ENCODE data around the gene ACO2. TPM values are rescaled to one million over a fixed set of nuclear protein-coding genes. Genes with fewer than 3 reads are reported as not detected.

ACO2 gene
- total RNA-seq, 2 experiments from 2014 or later, result 61.5 to 107 TPM

DNA sequence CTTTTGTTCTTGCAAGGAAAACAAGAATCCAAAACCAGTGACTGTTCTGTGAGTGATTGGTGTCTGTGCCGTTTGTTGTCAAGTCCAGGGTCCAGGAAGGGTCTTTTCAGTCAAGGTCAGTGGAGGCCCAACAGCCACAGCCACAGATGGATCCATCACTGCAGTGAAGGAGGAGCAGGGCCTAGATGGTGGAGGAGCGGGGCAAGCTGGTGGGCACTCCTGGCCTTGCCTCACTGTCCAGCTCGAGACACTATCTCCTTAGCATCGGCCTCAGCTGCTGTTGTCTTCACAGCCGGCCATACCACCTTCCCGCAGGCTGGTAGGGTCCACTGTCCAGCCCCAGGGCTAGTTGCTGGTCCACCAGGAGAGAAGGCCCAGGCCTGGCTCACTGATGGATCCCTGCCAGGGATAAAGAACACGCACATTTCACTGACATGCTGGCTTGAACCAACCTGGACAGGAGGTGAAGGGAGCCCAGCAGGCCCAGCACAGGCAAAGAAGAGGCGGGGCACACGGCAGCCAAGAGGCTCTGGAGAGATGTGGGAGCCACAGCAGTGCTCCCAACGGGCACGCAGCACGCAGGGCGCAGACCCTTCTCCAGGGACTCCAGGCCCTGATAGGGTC is 60.1 kb downstream of the ACO2 start:
- Histone ChIP-seq H3K27ac (ENCODE audit: low read depth, low read length, poor library complexity, severe bottlenecking) (no peak overlapping the region), H3K79me2 (ENCODE audit: insufficient read depth, low read depth, low read length) (no peaks in the 10 kb centered on the region), H3K4me1 (ENCODE audit: insufficient read depth, low read length, poor library complexity, severe bottlenecking) (no peaks in the 10 kb centered on the region), H3K9me2 (ENCODE audit: insufficient read depth, low read length) (no peaks in the 10 kb centered on the region), H2AFZ (ENCODE audit: low read length) (no peak overlapping the region), H4K20me1 (ENCODE audit: insufficient read depth, low read length) (no peaks in the 10 kb centered on the region), H3K4me3 (ENCODE audit: low read depth, low read length, poor library complexity, severe bottlenecking) (no peak overlapping the region), H3K36me3 (ENCODE audit: insufficient read depth, low read length) (peaks cover 98% of the 10 kb centered on the region), H3K9me3 (ENCODE audit: low read length) (no peaks in the 10 kb centered on the region), H3K4me2 (ENCODE audit: low read length) (no peak overlapping the region)
- no TSS peak for BruUV-seq (replicated peaks)
- DNase-seq (ENCODE audit: low spot score), result no peak
- intact Hi-C loops (cut with micrococcal nuclease; ENCODE audit: unreplicated experiment), result no loop called here
- ChIA-PET CTCF (ENCODE audit: unreplicated experiment) (interaction anchor here (1.2 kb wide), 1 partner anchor 28 kb away, joined by 4 read pairs; no protein-coding TSS in a partner anchor), POLR2A (no interaction called here)
- TF ChIP-seq, protein P1, sequence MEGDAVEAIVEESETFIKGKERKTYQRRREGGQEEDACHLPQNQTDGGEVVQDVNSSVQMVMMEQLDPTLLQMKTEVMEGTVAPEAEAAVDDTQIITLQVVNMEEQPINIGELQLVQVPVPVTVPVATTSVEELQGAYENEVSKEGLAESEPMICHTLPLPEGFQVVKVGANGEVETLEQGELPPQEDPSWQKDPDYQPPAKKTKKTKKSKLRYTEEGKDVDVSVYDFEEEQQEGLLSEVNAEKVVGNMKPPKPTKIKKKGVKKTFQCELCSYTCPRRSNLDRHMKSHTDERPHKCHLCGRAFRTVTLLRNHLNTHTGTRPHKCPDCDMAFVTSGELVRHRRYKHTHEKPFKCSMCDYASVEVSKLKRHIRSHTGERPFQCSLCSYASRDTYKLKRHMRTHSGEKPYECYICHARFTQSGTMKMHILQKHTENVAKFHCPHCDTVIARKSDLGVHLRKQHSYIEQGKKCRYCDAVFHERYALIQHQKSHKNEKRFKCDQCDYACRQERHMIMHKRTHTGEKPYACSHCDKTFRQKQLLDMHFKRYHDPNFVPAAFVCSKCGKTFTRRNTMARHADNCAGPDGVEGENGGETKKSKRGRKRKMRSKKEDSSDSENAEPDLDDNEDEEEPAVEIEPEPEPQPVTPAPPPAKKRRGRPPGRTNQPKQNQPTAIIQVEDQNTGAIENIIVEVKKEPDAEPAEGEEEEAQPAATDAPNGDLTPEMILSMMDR (conservative IDR thresholded peaks at IDR 0.05; ENCODE audit: low read length), result no peak
- no peak for TF ChIP-seq EZH2phosphoT487 (IDR thresholded peaks at IDR 0.05; ENCODE audit: borderline replicate concordance, low read depth, low read length)

DNA sequence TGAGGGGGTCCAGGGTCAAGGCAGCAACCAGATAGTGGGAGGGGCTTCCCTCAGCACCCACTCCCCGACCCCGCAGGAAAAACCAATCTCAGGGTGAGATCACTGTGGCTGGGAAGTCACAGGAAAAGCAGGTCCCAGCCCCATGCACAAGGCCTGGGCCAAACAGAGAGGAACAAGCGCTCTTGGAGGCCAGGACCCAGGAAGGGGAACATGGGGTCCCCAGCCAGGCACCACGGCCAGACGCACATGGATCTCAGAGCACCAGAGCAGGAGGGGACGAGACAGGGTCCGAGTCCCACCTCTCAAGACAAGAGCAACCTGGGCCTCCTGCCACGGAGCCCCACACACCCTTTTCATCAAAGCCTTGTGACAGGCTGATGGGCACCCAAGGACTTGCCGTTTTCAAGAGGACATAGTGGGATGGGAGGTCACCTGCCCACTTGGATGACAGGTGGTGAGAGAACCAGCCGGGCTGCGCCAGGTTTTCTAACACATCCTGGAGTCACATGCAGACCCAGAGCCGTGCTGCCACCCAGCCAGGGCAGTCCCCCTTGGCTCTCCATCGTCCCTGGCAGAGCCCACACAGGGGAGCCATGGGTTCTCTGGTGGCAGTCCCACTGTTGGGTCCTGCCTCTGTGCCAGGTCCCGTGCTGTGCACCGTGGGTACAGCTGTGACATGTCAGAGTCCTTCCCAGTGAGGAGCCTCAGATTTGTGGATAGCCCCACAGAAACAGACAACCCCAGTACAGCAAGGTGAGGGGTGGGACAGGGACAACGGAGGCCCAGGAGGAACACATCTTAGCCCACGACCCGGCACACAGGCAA is 62.2 kb downstream of the ACO2 start:
- TF ChIP-seq EZH2phosphoT487 (IDR thresholded peaks at IDR 0.05; ENCODE audit: borderline replicate concordance, low read depth, low read length), result no peak
- TF ChIP-seq, protein P1 (conservative IDR thresholded peaks at IDR 0.05; ENCODE audit: low read length), result no peak
- Histone ChIP-seq H4K20me1 (ENCODE audit: insufficient read depth, low read length) (no peaks in the 10 kb centered on the region), H3K9me3 (ENCODE audit: low read length) (no peaks in the 10 kb centered on the region), H2AFZ (ENCODE audit: low read length) (no peak overlapping the region), H3K9me2 (ENCODE audit: insufficient read depth, low read length) (no peaks in the 10 kb centered on the region), H3K79me2 (ENCODE audit: insufficient read depth, low read depth, low read length) (no peaks in the 10 kb centered on the region), H3K4me3 (ENCODE audit: low read depth, low read length, poor library complexity, severe bottlenecking) (no peak overlapping the region), H3K36me3 (ENCODE audit: insufficient read depth, low read length) (peaks cover 82% of the 10 kb centered on the region), H3K27ac (ENCODE audit: low read depth, low read length, poor library complexity, severe bottlenecking) (no peak overlapping the region), H3K4me2 (ENCODE audit: low read length) (no peak overlapping the region), H3K4me1 (ENCODE audit: insufficient read depth, low read length, poor library complexity, severe bottlenecking) (no peaks in the 10 kb centered on the region)
- no peak for DNase-seq (ENCODE audit: low spot score)
- BruUV-seq (replicated peaks), result no TSS peak
- ChIA-PET CTCF (ENCODE audit: unreplicated experiment) (no interaction called here), POLR2A (no interaction called here)
- intact Hi-C loops (cut with micrococcal nuclease; ENCODE audit: unreplicated experiment), result no loop called here

All from OCI-LY7 (cell line).